Choroid plexus epithelial cell (primary cell): ENCODE measurements around the gene PCGF3.

Source experiments
- DNase-seq: peaks from one replicate; pipeline ENCODE4 v3.0.0-alpha.2; 2010; ENCODE audit warnings: low read depth
- H3K4me3 ChIP-seq: 2 replicates; pipeline ENCODE4 v1.5.1; 2011; ENCODE audit warnings: low read depth, mild to moderate bottlenecking, control low read depth, low read length, moderate library complexity
- CTCF ChIP-seq: conservative IDR thresholded peaks from 2 replicates; pipeline ENCODE4 v1.5.1; 2011; ENCODE audit warnings: low read depth, mild to moderate bottlenecking, control low read depth, inconsistent platforms, low read length, moderate library complexity

The PCGF3 gene

GRCh38 chr4:787561-787981 is 81.9 kb downstream of the PCGF3 start:
- DNase-seq: no peak
- no peak for TF ChIP-seq CTCF
- H3K4me3 ChIP-seq: no peak overlapping the region

GRCh38 chr4:788006-788635 is 82.5 kb downstream of the PCGF3 start:
- no peak overlapping the region for H3K4me3 ChIP-seq
- TF ChIP-seq CTCF: no peak
- DNase-seq: no peak

GRCh38 chr4:788636-789297 is 83.1 kb downstream of the PCGF3 start:
- no peak for DNase-seq
- TF ChIP-seq CTCF: no peak
- H3K4me3 ChIP-seq: no peak overlapping the region

- H3K4me3 ChIP-seq: no peak overlapping the region
- TF ChIP-seq CTCF: no peak
Observed at GRCh38 chr4:789571-790465, 84.2 kb downstream of the PCGF3 start.

GRCh38 chr4:790466-790820 is 84.8 kb downstream of the PCGF3 start:
- TF ChIP-seq CTCF: no peak
- no peak overlapping the region for H3K4me3 ChIP-seq
- DNase-seq: no peak

More at GRCh38 chr4:789571-790465, 84.2 kb downstream of the PCGF3 start:
- DNase-seq: no peak

GRCh38 chr4:791252-791897 is 85.7 kb downstream of the PCGF3 start:
- no peak overlapping the region for H3K4me3 ChIP-seq
- no peak for DNase-seq
- TF ChIP-seq CTCF: no peak
